ENCODE data around the gene GRIK4. TPM values are rescaled to one million over a fixed set of nuclear protein-coding genes. Genes with fewer than 3 reads are reported as not detected.

Gene GRIK4
- polyA plus RNA-seq, 1 donor from 2014 or later: 3.4 TPM

- H3K9me3 ChIP-seq (ENCODE audit: low read length): no peaks in the 10 kb centered on the region
- no peaks in the 10 kb centered on the region for H3K9me2 ChIP-seq (ENCODE audit: insufficient read depth, low read length)
- H3K9ac ChIP-seq (ENCODE audit: low read length): no peak overlapping the region
- H3K79me2 ChIP-seq (replicated peaks; ENCODE audit: insufficient read depth, low read length): no peaks in the 10 kb centered on the region
- no peaks in the 10 kb centered on the region for H3K36me3 ChIP-seq (ENCODE audit: insufficient read depth, low read length)
- TF ChIP-seq POLR2AphosphoS5 (IDR thresholded peaks at IDR 0.05) (no peak), EP300 (conservative IDR thresholded peaks at IDR 0.05; ENCODE audit: poor library complexity, severe bottlenecking) (no peak), SMC3 (conservative IDR thresholded peaks at IDR 0.05; ENCODE audit: poor library complexity) (no peak), EZH2 (IDR thresholded peaks at IDR 0.05; ENCODE audit: borderline replicate concordance, insufficient read depth, low read length, poor library complexity, severe bottlenecking) (no peak), TAF1 (IDR thresholded peaks at IDR 0.05; ENCODE audit: low read depth) (no peak), MXI1 (conservative IDR thresholded peaks at IDR 0.05; ENCODE audit: poor library complexity, severe bottlenecking) (no peak), RAD21 (conservative IDR thresholded peaks at IDR 0.05) (no peak)
- TF ChIP-seq, protein P1, sequence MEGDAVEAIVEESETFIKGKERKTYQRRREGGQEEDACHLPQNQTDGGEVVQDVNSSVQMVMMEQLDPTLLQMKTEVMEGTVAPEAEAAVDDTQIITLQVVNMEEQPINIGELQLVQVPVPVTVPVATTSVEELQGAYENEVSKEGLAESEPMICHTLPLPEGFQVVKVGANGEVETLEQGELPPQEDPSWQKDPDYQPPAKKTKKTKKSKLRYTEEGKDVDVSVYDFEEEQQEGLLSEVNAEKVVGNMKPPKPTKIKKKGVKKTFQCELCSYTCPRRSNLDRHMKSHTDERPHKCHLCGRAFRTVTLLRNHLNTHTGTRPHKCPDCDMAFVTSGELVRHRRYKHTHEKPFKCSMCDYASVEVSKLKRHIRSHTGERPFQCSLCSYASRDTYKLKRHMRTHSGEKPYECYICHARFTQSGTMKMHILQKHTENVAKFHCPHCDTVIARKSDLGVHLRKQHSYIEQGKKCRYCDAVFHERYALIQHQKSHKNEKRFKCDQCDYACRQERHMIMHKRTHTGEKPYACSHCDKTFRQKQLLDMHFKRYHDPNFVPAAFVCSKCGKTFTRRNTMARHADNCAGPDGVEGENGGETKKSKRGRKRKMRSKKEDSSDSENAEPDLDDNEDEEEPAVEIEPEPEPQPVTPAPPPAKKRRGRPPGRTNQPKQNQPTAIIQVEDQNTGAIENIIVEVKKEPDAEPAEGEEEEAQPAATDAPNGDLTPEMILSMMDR (IDR thresholded peaks at IDR 0.05; ENCODE audit: poor library complexity, severe bottlenecking): no peak
- TF ChIP-seq, protein P2, sequence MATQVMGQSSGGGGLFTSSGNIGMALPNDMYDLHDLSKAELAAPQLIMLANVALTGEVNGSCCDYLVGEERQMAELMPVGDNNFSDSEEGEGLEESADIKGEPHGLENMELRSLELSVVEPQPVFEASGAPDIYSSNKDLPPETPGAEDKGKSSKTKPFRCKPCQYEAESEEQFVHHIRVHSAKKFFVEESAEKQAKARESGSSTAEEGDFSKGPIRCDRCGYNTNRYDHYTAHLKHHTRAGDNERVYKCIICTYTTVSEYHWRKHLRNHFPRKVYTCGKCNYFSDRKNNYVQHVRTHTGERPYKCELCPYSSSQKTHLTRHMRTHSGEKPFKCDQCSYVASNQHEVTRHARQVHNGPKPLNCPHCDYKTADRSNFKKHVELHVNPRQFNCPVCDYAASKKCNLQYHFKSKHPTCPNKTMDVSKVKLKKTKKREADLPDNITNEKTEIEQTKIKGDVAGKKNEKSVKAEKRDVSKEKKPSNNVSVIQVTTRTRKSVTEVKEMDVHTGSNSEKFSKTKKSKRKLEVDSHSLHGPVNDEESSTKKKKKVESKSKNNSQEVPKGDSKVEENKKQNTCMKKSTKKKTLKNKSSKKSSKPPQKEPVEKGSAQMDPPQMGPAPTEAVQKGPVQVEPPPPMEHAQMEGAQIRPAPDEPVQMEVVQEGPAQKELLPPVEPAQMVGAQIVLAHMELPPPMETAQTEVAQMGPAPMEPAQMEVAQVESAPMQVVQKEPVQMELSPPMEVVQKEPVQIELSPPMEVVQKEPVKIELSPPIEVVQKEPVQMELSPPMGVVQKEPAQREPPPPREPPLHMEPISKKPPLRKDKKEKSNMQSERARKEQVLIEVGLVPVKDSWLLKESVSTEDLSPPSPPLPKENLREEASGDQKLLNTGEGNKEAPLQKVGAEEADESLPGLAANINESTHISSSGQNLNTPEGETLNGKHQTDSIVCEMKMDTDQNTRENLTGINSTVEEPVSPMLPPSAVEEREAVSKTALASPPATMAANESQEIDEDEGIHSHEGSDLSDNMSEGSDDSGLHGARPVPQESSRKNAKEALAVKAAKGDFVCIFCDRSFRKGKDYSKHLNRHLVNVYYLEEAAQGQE (IDR thresholded peaks at IDR 0.05; ENCODE audit: borderline replicate concordance): no peak
- H3K4me3 ChIP-seq (ENCODE audit: low read length): no peak overlapping the region
- no peak overlapping the region for H3K4me2 ChIP-seq (ENCODE audit: low read length)
- H3F3A ChIP-seq (ENCODE audit: insufficient read depth, low read length, poor library complexity, severe bottlenecking): no peaks in the 10 kb centered on the region
- no peaks in the 10 kb centered on the region for H4K20me1 ChIP-seq (ENCODE audit: insufficient read depth)
- no peak overlapping the region for H2AFZ ChIP-seq (ENCODE audit: low read depth, low read length)
- H3K27ac ChIP-seq (ENCODE audit: low read length): no peak overlapping the region
- no peaks in the 10 kb centered on the region for H3K27me3 ChIP-seq (ENCODE audit: insufficient read depth, low read depth, low read length)
Observed at GRCh38 chr11:120819003-120819402, 307.5 kb downstream of the GRIK4 start.

- no peaks in the 10 kb centered on the region for H3K36me3 ChIP-seq (ENCODE audit: insufficient read depth, low read length)
- H3K9me2 ChIP-seq (ENCODE audit: insufficient read depth, low read length): no peaks in the 10 kb centered on the region
- no peaks in the 10 kb centered on the region for H3K27me3 ChIP-seq (ENCODE audit: insufficient read depth, low read depth, low read length)
- no peaks in the 10 kb centered on the region for H3K9me3 ChIP-seq (ENCODE audit: low read length)
- H2AFZ ChIP-seq (ENCODE audit: low read depth, low read length): no peak overlapping the region
- no peak for TF ChIP-seq MXI1 (conservative IDR thresholded peaks at IDR 0.05; ENCODE audit: poor library complexity, severe bottlenecking)
- no peak for TF ChIP-seq RAD21 (conservative IDR thresholded peaks at IDR 0.05)
- H3K4me2 ChIP-seq (ENCODE audit: low read length): no peak overlapping the region
- H3K79me2 ChIP-seq (replicated peaks; ENCODE audit: insufficient read depth, low read length): no peaks in the 10 kb centered on the region
- H3K4me3 ChIP-seq (ENCODE audit: low read length): no peak overlapping the region
- H3F3A ChIP-seq (ENCODE audit: insufficient read depth, low read length, poor library complexity, severe bottlenecking): no peaks in the 10 kb centered on the region
- H3K27ac ChIP-seq (ENCODE audit: low read length): no peak overlapping the region
- no peak overlapping the region for H3K9ac ChIP-seq (ENCODE audit: low read length)
- no peaks in the 10 kb centered on the region for H4K20me1 ChIP-seq (ENCODE audit: insufficient read depth)
Observed at GRCh38 chr11:120819437-120820365, 308.2 kb downstream of the GRIK4 start.

Data from neural cell (in vitro differentiated cells).